ENCODE results near the gene MYO7B. TPM values are rescaled to one million over a fixed set of nuclear protein-coding genes. Genes with fewer than 3 reads are reported as not detected.

Gene MYO7B
- total RNA-seq, 2 experiments from 2014 or later, result 3.3 TPM; not detected in 1

GRCh38 chr2:127486247-127487058 lies 49.0 kb upstream of the MYO7B start:
- Histone ChIP-seq H4K20me1 (ENCODE audit: insufficient read depth, low read length) (no peaks in the 10 kb centered on the region), H2AFZ (ENCODE audit: low read length) (no peak overlapping the region), H3K4me1 (ENCODE audit: insufficient read depth, low read length, poor library complexity, severe bottlenecking) (no peaks in the 10 kb centered on the region), H3K9me2 (ENCODE audit: insufficient read depth, low read length) (no peaks in the 10 kb centered on the region), H3K4me3 (ENCODE audit: low read depth, low read length, poor library complexity, severe bottlenecking) (no peak overlapping the region), H3K79me2 (ENCODE audit: insufficient read depth, low read depth, low read length) (no peaks in the 10 kb centered on the region), H3K9me3 (ENCODE audit: low read length) (no peaks in the 10 kb centered on the region), H3K27ac (ENCODE audit: low read depth, low read length, poor library complexity, severe bottlenecking) (no peak overlapping the region), H3K36me3 (ENCODE audit: insufficient read depth, low read length) (peaks cover 96% of the 10 kb centered on the region), H3K4me2 (ENCODE audit: low read length) (no peak overlapping the region)
- POLR2A ChIA-PET, result interaction anchor here (0.5 to 1.2 kb wide), 4 partner anchors 13 to 432 kb away, joined by 3 to 5 read pairs (median 4); no protein-coding TSS in a partner anchor
- no TSS peak for BruUV-seq (replicated peaks)
- CTCF ChIA-PET (ENCODE audit: unreplicated experiment), result no interaction called here
- intact Hi-C loops (cut with micrococcal nuclease; ENCODE audit: unreplicated experiment), result no loop called here
- TF ChIP-seq CTCF (conservative IDR thresholded peaks at IDR 0.05; ENCODE audit: low read length) (no peak), EZH2phosphoT487 (IDR thresholded peaks at IDR 0.05; ENCODE audit: borderline replicate concordance, low read depth, low read length) (no peak)
- DNase-seq (ENCODE audit: low spot score), result no peak

GRCh38 chr2:127490283-127490682 lies 45.2 kb upstream of the MYO7B start:
- POLR2A ChIA-PET, result no interaction called here

More at GRCh38 chr2:127490283-127490682, 45.2 kb upstream of the MYO7B start:
- H2AFZ ChIP-seq (ENCODE audit: low read length), result no peak overlapping the region
- no peak overlapping the region for H3K27ac ChIP-seq (ENCODE audit: low read depth, low read length, poor library complexity, severe bottlenecking)
- BruUV-seq (replicated peaks), result no TSS peak
- no peaks in the 10 kb centered on the region for H4K20me1 ChIP-seq (ENCODE audit: insufficient read depth, low read length)
- H3K36me3 ChIP-seq (ENCODE audit: insufficient read depth, low read length), result peaks cover 99% of the 10 kb centered on the region
- no peak overlapping the region for H3K4me2 ChIP-seq (ENCODE audit: low read length)
- CTCF ChIA-PET (ENCODE audit: unreplicated experiment), result interaction anchor here (1.1 kb wide), 1 partner anchor 11 kb away, joined by 3 read pairs; no protein-coding TSS in a partner anchor
- no peaks in the 10 kb centered on the region for H3K79me2 ChIP-seq (ENCODE audit: insufficient read depth, low read depth, low read length)
- H3K9me3 ChIP-seq (ENCODE audit: low read length), result no peaks in the 10 kb centered on the region
- no peak overlapping the region for H3K4me3 ChIP-seq (ENCODE audit: low read depth, low read length, poor library complexity, severe bottlenecking)
- no peaks in the 10 kb centered on the region for H3K4me1 ChIP-seq (ENCODE audit: insufficient read depth, low read length, poor library complexity, severe bottlenecking)
- intact Hi-C loops (cut with micrococcal nuclease; ENCODE audit: unreplicated experiment), result no loop called here
- H3K9me2 ChIP-seq (ENCODE audit: insufficient read depth, low read length), result no peaks in the 10 kb centered on the region
- no peak for DNase-seq (ENCODE audit: low spot score)
- TF ChIP-seq EZH2phosphoT487 (IDR thresholded peaks at IDR 0.05; ENCODE audit: borderline replicate concordance, low read depth, low read length) (no peak), CTCF (conservative IDR thresholded peaks at IDR 0.05; ENCODE audit: low read length) (no peak)
